NCI-H446 (cell line): ENCODE measurements around the gene NHLRC2.
A peak's percentile ranks its signal among the peaks of the same experiment; 100 is the strongest.
"Not testable (repeated sequence)": the region's sequence is repeated elsewhere in the genome, so short reads cannot be mapped to it uniquely, and the experiment has no call there.

Experiments
- DNase-seq, 2 experiments: peaks; one replicate each; lab custom pipeline; 2025; lab: John Stamatoyannopoulos, UW

The NHLRC2 gene, protein sequence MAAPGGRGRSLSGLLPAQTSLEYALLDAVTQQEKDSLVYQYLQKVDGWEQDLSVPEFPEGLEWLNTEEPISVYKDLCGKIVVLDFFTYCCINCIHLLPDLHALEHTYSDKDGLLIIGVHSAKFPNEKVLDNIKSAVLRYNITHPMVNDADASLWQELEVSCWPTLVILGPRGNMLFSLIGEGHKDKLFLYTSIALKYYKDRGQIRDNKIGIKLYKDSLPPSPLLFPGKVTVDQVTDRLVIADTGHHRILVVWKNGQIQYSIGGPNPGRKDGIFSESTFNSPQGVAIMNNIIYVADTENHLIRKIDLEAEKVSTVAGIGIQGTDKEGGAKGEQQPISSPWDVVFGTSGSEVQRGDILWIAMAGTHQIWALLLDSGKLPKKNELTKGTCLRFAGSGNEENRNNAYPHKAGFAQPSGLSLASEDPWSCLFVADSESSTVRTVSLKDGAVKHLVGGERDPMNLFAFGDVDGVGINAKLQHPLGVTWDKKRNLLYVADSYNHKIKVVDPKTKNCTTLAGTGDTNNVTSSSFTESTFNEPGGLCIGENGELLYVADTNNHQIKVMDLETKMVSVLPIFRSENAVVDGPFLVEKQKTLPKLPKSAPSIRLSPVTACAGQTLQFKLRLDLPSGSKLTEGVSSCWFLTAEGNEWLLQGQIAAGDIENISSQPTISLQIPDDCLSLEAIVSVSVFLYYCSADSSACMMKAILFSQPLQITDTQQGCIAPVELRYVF

DNA sequence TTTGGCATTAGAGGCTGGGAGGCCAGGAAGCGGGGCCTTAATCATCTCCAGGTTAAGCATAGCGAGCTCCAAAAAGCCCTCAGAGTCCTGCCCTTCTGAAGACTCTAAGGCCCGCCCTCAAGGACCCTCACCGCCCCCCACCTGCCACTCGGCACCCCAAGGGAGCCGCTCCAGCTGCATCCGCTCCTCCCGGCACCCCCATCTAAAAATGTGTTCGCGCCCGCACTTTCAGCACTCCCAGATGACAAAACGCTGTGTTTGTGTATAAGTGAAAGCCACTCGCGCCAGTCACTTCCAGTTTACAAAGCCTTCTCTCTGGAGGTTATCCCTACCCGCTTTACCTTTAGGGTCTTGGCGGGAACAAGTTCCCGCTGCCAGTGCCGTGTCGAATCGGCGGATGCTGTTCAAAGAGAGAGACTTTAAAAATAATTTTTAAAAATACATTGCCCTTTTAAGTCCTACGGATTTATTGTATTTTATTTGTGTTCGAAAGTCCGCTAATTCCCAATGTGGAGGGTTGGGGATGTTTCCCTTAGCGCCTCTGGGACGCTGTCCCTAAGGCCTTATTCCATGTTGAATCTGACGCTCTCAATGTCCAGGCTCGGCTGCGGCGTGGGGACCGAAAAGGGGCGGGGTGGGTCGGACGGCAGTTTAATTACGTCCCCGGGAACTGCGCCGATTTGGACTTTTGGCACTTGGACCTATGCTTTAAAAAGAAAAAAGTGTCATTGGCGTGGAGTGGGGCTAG is at the start of gene NHLRC2, which contains the start of gene DCLRE1A:
TSS of gene NHLRC2 (plus strand) at position 649 of the 748 bp plus-strand sequence. CDS start 212 bp downstream, outside the sequence.
TSS of gene DCLRE1A (minus strand) at position 70 of the 748 bp plus-strand sequence. CDS start 900 bp downstream, outside the sequence.
- peak; percentile 34 to 66 for DNase-seq

DNA sequence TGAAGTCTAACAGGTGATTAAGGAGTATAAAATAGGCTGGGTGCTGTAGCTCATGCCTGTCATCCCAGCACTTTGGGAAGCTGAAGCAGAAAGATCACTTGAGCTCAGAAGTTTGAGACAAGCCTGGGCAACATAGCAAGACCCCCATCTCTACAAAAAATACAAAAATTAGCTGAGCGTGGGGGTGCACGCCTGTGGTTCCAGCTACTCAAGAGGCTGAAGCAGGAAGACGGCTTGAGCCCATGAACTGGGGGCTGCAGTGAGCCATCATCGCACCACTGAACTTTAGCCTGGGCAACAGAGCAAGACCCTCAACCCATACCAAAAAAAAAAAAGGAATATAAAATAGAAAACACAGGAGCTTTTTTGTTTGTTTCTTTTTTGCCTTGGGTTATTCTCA is 48.0 kb upstream of the NHLRC2 start:
- no peak for DNase-seq

DNA sequence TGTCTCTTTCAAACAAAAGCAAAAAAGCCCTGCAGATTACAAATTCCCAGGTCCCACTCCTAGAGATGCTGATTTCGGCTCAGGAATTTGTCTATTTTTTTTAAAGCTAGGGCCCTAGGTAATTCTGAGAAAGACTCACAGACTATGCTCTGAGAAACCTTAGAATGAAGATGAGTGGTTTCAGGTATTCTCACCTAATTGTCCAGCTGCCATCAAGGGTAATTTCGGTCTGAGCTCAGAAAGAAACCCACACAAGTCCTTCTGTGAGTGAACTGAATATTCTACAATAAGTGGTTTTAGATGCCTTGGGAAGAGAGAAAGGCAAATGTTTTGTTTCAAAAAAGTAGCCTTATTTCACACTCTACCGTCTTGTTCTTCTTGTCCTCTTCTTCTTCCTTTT is 46.3 kb upstream of the NHLRC2 start:
- DNase-seq: no peak

DNA sequence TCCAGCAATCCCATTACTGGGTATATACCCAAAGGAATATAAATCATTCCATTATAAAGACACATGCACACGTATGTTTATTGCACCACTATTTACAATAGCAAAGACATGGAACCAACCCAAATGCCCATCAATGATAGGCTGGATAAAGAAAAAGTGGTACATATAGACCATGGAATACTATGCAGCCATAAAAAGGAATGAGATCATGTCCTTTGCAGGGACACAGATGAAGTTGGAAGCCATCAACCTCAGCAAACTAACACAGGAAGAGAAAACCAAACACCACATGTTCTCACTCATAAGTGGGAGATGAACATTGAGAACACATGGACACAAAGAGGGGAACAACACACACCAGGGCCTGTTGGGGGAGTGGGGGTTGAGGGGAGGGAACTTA is 39.8 kb upstream of the NHLRC2 start:
- not testable (repeated sequence) for DNase-seq

DNA sequence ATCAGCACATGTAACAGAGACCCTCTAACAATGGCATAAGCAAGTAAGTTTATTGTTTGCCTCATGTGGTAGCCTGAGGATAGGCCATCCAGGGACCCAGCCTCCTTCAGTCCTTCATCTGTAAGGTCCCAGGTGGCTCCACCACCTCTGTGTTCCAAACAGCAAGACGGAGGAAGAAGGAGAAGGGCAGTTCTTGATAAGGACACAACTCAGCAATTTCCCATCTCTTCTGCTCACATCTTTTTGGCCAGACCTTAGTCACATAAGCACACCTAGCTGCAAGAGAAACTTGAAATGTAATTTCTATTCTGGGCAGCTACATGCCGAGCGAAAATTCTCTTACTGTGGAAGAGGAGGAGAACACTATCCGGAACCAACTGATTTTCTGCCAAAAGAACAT is 34.5 kb upstream of the NHLRC2 start:
- DNase-seq: no peak

DNA sequence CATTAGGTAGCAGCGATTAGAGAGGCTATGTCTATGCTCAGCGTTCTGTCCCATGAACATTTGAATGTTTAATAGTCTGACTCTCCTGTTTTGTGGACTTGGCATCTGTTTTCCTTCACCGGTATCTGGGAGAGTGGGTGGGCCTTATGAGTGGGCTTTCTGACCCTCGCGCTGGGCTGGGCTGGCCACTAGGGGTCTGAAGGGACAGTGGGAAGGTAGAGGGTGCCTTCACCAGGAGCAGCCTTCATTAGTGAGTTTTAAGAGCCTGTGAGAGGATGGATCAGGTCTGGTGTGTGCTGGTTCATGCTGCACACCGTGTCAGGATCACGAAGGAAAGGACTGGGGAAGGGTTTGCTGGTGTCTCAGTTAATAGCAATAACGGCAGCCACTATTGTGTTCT is 34.0 kb upstream of the NHLRC2 start:
- no peak for DNase-seq

DNA sequence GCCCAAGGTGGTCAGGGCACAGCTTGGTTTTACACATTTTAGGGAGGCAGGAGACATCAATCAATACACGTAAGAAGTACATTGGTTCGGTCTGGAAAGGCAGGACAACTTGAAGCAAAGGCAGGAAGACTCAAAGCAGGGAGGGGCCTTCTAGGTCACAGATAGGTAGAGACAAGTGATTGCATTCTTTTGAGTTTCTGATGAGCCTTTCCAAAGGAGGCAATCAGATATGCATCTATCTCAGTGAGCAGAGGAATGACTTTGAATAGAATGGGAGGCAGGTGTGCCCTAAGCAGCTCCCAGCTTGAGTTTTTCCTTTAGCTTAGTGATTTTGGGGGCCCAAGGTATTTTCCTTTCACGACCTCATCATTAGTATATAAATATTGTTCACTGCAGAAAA is 33.2 kb upstream of the NHLRC2 start:
- not testable (repeated sequence) for DNase-seq

DNA sequence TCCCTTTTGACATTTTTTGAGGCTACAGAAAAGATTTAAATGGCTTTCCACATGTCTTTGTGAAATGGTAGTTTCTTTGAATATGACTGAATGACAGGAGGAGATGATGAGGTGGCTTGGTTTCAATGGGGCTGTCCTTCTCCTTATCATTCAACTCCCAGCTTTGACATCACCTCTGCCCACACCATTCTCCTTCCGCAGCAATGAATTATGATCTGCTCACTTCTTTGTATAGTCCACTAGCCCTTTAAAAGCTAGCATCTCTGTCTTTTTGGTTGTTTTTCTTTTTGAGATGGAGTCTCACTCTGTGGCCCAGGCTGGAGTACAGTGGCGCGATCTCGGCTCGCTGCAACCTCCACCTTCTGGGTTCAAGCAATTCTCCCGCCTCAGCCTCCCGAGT is 32.3 kb upstream of the NHLRC2 start:
- no peak for DNase-seq

DNA sequence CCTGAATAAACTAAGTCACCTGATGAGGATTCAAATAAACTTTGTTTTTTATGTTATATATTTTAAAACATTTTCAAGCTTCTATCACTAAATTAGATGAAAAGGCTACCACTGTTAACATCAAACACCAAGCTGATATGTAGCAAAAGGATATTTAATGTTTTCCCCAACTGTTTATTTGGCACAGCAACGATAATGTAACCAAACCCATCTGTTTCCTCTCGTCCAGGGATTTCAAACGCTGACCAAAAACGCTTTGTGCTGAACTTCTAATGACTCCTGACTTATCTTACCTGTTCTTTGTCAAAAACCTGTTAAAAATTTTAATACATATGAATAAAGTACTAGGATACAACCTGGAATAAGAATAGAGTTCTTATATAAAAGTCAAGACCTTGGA is 31.1 kb upstream of the NHLRC2 start:
- no peak for DNase-seq

DNA sequence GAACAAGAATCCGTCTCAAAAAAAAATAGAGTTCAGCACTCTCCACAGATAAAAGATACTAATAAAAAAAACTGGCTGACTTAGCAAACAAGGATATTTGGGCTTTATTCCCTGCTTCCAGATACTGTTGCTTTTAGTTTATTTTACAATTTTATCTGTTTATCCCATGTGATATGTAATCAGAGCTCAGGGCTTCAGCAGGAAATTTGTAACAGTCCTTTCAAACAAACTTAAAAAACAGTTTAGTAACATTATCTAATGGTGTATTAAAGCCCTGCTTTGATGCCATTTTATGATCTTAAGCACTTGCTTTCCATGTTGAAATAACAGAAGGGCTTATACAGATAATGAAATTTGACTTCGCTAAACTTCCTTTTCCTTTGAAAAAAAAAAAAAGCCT is 28.7 kb upstream of the NHLRC2 start:
- no peak for DNase-seq

DNA sequence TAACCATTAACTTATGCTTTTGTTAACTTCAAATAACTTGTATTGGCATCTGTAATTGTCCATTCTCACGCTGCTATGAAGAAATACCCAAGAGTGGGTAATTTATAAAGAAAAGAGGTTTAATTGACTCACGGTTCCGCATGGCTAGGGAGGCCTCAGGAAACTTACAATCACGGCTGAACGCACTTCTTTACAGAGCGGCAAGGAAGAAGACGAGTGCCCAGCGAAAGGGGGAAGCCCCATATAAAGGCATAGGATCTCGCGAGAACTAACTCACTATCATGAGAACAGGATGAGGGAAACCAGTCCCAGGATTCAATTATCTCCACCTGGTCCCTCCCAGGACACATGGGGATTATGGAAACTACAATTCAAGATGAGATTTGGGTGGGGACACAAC is 25.9 kb upstream of the NHLRC2 start:
- DNase-seq: not testable (repeated sequence)

DNA sequence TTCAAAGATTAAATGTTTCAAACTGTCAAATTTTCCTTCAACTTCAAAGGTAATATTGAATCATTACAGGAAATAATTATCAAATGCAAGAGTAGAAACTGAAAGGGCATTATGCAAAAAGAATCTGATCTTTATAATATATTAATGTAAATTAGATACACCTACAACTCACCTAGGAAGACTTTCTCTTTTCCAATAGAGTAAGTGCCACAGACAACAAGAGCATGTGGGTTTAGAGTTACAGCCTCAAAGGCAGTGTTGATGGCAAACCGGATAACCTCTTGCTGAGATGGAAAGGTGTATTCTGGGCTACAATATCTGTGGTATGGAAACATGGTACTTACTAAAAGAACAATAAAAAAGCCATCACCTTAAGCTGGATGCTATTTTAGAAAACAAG is 12.3 kb upstream of the NHLRC2 start:
- DNase-seq: no peak

DNA sequence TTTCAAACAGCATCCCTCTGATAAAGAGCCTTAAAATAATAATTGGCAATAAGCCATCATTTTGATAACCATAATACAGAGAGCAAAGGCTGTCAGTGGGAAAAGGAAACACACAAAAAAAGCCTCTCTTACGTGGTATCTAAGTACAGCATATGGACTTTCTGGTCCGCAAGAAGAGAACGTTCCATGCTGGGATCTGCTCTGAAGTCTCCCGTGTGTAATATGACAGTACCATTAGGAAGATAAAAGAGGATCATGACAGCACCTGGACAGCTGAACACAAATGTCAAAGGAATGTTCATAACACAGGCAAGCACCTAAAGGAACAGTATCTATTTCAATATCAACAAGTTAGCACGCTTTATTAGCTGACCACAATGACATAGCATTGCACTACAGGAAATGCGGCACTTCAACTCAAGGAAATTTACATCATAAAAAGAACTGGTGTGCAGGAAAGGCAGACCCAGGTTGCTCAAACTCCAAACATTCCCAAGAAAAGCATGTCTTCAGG is 10.4 kb upstream of the NHLRC2 start:
- DNase-seq: no peak

DNA sequence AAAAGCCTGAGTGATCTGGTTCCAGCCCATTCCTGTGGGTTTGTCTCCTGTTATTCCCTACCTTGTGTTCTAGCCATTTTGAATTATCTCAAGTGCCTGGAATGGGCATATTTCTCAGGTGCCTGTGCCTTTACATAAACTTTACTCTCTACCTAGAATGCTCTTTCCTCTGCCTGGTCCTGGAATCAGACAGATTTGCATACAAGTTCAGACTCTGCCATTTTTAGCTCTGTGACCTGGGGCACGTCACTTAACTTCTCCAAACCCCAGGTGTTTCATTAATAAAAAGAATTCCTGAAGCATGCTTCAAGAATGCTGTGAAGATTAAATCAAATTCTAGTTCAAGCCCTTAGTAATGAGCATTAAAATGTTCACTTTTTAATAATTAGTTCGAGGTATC is 8.4 kb upstream of the NHLRC2 start:
- no peak for DNase-seq

DNA sequence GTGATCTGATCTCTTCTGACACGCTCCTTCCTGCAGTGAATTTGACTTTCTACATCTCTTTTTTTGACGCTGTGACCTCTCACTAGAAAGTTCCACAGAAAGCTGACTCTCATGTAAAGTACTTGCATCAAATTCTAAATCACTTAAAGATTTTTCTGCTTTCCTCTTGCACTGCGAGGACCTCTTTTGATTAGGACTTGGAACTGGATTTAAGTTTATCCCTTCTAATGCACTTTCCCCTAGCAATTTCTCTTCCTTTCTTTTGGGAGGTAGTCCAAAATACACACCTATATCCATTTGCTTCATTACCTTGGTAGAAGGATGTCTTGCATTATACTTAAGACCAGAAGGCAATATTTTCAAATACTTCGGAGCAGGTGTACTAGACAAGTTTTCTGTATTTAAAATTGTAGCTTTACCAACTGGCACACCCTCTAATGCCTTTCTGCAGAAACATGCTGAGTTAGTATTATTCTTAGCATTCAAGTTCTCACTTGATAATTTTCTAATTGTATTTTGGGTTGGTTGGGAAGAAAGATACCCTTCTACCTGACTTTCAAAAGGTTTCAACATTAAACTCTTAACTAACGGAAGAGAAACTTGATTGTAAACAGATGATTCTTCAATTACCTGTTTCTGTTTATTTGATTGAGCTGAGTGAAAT is 5.2 kb upstream of the NHLRC2 start:
- DNase-seq: no peak

DNA sequence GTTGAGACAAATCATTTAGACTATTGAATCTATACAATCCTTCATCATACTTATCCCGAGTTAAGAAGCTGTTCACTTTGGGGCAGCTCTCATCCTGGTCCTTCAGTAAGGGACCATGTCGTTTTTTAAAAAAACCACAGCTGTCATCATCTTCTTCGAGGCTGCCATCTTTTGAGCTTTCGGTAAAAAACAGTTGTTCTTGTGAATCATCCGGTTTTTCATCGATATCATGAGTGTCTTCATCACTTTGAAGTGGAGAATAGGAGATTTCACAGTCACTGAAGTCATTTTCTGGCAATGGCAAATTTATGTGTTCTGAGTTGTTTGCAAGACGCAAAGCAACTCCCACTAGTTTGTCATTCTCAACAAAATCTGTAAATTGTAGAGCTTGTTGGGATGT is 4.5 kb upstream of the NHLRC2 start:
- no peak for DNase-seq

DNA sequence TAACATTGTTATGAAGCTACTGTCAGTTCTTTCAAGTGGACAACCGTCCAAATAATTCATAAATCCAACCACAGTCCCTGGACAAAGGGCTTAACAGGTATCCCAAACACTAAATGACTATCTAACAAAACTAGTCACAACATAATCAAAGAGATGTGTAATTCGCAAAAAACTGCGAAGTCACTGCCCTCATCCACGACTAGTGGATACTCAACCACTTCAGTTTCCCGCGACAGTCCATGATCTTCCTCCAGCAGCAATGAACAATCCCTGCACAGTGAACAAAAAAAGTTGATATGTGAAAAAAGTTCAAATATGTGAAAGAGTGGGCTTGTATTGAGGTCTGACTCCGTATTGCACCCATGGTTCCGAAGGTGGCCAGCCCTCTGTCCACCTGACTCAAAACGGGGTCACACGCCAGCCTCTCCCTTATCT is 866 bp upstream of the NHLRC2 start:
- no peak for DNase-seq

DNA sequence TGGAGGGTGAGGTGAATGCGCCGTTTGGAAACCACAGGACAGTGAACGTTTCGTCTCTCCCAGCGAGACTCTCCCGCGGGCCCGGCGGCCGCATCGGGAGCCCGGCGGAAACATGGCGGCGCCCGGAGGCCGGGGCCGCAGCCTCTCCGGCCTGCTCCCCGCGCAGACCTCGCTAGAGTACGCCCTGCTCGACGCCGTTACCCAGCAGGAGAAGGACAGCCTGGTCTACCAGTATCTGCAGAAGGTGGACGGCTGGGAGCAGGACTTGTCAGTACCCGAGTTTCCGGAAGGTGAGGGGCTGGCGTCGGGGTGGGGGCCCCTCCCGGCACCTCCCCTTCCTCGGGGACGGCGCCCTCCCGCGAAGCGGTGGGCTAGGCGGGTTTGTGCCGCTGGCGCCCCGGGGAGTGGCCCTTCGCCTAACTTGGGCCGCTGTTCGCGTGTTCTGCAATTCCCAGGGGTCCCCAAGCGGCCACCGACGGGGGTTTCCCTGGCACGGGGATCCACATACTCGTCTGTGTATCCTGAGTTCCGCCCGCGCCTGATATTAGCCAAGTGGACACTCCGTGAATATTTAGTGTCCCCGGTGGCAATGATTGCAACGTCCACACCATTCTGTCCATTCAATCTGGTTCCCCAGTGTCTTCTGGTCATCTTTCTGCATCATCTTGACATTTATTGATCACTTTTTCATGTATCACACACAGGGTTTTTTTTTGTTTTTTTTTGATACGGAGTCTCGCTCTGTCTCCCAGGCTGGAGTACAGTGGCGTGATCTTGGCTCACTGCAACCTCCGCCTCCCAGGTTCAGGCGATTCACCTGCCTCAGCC is 514 bp downstream of the NHLRC2 start:
- DNase-seq: peak; percentile 8 to 66

DNA sequence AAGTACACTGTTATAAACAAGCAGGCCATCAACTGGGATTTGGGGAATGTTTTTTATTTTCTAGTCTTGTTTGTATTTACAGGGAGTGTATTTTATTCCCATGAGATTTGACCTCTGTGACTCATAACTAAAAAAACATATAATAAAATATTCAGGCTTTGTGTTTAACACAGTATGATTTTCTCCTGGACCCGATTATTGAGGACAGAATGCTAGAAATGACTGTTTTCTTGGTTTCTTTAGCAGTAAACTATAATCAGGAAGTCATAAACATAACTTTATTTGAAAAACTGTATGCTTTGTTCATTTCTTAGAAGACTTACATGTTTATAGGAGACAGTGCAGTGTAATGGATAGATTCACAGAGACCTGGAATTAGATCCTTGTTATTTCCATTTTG is 2.1 kb downstream of the NHLRC2 start:
- DNase-seq: no peak

DNA sequence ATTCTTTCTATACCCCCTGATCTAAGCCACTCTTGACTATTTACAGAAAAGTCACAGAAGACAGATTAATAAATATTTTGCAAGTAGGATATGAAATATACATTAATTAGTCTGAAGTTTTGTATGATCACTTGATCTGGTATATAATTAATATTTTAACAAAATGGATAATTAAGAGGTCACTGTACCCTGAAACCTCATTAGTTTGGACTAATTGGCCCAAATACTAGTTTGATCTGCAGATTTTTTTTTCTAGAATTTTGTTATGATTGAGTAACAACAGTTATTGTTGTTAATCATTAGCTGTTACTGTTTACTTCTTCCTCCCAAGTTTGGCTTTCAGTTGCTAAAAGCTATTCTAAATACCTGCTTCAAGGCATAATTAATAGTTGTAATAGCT is 2.7 kb downstream of the NHLRC2 start:
- no peak for DNase-seq

DNA sequence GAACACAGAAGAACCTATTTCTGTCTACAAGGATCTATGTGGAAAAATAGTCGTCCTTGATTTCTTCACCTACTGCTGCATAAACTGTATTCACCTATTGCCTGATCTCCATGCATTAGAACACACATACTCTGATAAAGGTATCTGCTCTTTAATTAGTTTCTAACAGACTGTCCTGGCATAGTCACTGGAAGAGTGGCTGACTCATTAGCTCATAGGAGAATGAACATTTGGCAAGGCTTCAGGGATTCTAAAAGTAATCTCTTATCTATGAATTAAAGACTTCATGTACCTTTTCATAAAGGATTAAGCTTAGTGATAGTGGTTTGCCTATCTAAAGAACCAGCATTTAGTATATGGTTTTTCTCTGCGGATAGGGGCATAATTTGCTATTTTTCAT is 4.1 kb downstream of the NHLRC2 start:
- no peak for DNase-seq
